GM21737 (cell line): ENCODE results near the gene TEX13D.
"Not testable (repeated sequence)": the region's sequence is repeated elsewhere in the genome, so short reads cannot be mapped to it uniquely, and the experiment has no call there.

ENCODE experiments used
- ATAC-seq: cut with Tn5 transposase; IDR thresholded peaks from one replicate; pipeline ENCODE4 v1.9.1; 2021; ENCODE audit warnings: mild to moderate bottlenecking, moderate library complexity; ENCODE audit not compliant: unreplicated experiment

TEX13D gene

DNA sequence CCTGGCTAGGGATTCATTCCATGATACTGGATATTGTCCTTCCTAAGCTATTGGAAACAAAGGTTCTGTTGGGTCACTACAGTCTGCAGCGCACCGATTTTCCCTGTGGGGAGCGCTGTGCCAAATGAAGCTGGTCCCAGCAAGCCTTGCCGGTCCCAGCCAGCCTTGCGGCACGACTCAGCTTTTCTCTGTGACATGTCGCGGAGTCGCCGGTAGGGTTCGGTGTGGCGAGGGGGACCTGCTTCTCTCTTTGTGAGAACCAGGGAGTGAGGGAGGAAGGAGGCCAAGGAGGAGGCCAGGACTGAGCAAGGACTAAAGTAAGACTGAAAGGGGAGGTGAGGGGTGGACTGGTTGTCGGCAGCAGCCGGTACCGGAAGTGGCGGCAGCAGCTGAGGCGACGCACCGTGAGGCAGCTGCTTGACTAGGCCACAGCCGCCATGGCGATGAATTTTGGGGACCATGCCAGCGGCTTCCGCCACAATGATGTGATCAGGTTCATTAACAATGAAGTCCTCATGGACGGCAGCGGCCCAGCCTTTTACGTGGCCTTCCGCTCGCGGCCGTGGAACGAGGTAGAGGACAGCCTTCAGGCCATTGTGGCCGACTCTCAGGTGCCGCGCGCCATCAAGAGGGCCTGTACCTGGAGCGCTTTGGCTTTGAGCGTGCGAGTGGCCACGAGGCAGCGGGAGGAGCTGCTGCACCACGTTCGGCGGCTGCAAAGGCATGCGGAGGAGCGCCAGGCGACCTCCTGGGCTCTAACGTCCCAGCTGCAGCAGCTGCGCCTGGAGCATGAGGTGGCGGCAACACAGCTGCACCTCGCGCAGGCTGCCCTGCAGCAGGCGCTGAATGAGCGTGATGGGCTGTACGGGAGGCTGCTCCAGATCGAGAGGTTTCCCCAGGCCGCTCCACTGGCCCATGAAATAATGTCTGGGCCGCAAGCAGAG is at the start of gene TEX13D:
TSS of gene TEX13D (plus strand) at position 180 of the 944 bp plus-strand sequence. CDS start at position 438, 258 bp downstream.
- no peak for ATAC-seq

- ATAC-seq, result no peak
Observed at GRCh38 chrX:124289443-124289842, 43.0 kb upstream of the TEX13D start.

DNA sequence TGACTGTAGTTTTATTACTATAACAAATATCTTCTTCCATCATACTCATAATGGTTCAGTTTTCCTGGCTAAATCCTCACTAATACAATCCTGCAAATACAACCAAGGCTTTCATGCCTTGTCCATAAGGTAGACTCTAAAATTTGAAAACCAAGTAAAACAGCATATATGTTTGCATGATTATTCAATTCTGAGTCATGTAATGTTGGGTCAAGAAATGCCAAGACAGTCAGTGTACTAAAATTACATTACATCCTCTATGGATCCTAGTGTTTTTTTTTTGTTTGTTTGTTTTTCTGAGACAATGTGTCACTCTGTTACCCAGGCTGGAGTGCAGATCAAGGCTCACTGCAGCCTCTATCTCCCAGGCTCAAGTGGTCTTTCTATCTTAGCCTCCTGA is 38.6 kb upstream of the TEX13D start:
- ATAC-seq, result no peak

GRCh38 chrX:124299323-124299722 is 33.1 kb upstream of the TEX13D start:
- ATAC-seq, result not testable (repeated sequence)

DNA sequence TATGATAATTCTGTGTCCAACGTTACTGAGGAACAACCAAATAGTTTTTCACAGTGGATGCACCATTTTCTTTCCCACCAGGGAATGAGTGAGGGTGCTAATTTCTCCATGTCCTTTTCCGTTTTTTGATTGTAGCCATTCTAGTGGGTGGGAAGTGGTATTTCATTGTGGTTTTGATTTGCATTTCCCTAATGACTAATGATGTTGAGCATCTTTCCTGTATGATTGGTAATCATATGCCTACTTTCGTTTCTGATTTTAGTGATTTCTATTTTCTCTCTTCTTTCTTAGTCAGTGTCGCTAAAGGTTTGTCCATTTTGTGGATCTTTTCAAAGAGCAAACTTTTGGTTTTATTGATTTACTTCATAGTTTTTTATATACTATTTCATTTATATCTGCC is 32.1 kb upstream of the TEX13D start:
- no peak for ATAC-seq

GRCh38 chrX:124307253-124307907 is 25.1 kb upstream of the TEX13D start:
- no peak for ATAC-seq

DNA sequence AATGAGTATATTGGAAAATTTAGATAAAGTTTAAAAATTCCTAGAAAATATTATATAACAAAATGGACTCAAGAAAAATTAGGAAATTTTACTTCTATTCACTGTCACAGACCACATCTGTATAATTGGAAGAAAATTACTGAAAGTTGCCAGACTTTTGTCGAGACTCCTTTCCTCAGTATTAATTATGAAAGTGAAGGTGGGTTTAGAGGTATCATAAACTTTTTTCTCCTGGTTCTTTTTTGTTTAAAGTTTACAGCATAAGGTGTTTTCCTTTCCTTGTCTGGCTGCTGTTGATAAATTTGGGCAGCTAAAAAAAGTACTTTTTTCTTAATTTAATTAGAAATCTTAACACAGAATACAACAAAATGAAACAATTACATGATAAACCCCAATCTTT is 6.7 kb upstream of the TEX13D start:
- ATAC-seq, result no peak

DNA sequence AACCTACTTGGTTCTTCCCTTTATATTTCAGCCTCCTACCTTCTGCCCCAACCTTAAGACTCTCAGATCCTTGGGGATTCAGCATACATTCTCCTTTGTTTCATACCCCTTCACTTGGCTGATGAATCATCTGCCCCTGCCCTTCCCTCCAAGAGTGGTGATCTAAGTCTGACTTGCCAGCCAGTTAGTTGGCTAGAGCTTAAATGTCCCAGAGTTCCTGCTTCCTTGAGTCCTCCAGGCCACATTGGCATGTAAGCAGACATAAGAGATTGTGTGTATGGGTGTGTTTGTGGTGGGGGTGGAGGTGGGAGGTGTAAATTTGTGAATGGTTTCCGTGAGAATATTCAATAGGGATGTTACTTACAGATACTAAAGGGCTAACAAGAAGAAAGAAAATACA is 3.7 kb upstream of the TEX13D start:
- ATAC-seq, result no peak

- peak; percentile 49 for ATAC-seq
Observed at GRCh38 chrX:124333862-124334261, 1.4 kb downstream of the TEX13D start.

DNA sequence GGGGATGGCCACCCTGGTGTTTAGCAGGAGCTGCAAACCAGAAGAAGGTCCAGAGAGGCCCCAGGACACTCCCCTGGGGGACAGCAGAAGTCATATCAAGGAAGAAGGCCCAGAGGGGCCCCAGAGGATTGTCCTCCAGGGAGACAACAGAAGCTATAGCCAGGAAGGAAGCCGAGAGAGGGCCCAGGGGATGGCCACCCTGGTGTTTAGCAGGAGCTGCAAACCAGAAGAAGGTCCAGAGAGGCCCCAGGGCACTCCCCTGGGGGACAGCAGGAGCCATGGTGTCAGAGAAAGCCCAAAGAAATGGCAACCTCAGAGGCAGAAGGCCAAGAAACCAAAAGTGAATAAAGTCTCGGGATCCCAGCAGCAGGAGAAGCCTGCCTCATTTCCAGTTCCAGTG is 2.1 kb downstream of the TEX13D start:
- ATAC-seq, result not testable (repeated sequence)

DNA sequence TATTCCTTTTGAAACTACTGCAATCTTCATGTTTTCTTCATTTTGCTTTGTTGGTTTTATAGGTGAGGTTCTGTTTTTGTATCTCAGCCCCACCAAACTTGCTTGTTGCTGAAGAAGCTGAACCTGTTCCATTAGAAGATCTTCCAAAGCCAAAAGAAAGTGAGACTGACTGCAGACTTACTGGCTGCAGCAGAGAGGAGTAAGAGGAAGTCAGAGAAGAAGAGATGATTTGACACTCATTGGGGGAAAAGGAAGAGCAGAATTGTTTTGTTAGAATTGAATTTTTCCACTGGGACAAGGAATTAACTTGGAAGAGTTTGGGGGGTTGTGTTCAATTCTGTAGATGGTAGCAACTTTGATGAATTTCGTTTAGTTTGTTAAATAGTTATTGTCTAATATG is 3.1 kb downstream of the TEX13D start:
- no peak for ATAC-seq

DNA sequence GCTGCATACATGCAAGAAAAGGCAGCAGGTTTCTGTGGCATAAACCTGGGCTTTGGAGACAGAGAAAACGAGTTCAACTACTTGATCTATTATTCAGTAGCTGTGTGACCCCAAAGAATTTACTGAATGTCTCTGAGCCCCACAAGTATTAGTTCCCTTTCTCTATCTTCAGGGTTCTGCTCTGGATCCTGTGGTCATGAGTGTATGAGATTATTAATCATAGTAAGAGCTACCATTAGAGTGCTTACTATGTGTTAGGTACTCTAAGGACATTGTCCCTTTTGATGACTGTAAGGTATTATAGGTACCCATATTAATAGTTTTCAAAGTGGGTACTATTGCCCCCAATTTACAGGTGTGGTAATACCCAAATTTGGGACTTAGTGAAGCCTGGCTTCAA is 5.5 kb downstream of the TEX13D start:
- ATAC-seq, result no peak

- no peak for ATAC-seq
Observed at GRCh38 chrX:124338733-124339514, 6.5 kb downstream of the TEX13D start.

- no peak for ATAC-seq
Observed at GRCh38 chrX:124341396-124342132, 9.1 kb downstream of the TEX13D start.

DNA sequence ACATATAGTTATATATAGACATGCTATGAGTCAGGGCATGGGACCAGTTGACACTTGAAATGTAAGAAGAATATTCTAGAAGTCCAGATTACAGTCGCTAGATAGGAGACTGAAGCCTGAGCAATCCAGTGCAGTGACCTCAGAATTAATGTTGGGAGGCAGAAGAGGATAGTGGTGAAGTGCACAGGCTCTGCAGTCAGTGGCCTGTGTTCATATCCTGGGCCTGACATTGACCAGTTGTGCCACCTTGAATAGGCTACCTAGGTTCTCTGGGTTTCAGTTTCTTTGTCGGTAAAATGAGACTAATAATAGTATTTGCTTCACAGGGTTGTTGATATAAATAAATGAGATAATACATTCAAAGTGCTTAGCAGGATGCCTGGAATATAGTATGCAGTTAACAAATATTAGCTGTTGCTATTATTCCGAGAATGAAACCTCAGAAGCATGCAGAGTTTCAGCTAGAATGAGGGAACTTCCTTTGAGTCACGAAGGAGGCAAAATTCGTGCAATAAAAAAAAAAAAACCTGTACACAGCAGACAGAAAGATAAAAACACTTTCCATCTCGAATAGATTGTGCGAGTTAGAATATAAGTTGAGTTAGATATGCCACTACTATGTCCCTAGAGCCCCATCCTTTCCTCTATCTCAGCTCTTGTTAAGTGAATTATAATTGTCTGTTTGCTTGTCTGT is 9.9 kb downstream of the TEX13D start:
- no peak for ATAC-seq

- ATAC-seq, result no peak
Observed at GRCh38 chrX:124343016-124343415, 10.6 kb downstream of the TEX13D start.

DNA sequence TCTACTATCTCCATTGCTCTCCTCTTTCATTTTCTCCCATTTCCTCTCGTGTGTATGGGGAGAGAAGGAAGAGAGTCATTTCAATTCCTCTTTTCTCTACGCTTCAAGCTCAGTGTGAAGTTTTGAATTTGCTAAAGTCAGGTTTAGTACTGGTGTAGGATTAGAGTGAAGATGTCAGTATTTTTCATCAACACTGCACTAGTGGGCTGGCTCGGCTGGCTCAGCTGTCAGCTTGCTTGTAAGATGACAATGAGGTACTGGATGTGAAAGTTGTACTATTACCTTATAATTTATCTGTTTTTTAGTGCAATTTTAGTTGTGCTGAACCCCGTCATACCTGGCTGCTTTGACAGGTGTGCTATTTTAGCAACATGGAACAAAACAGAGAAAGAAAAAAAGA is 11.8 kb downstream of the TEX13D start:
- no peak for ATAC-seq

DNA sequence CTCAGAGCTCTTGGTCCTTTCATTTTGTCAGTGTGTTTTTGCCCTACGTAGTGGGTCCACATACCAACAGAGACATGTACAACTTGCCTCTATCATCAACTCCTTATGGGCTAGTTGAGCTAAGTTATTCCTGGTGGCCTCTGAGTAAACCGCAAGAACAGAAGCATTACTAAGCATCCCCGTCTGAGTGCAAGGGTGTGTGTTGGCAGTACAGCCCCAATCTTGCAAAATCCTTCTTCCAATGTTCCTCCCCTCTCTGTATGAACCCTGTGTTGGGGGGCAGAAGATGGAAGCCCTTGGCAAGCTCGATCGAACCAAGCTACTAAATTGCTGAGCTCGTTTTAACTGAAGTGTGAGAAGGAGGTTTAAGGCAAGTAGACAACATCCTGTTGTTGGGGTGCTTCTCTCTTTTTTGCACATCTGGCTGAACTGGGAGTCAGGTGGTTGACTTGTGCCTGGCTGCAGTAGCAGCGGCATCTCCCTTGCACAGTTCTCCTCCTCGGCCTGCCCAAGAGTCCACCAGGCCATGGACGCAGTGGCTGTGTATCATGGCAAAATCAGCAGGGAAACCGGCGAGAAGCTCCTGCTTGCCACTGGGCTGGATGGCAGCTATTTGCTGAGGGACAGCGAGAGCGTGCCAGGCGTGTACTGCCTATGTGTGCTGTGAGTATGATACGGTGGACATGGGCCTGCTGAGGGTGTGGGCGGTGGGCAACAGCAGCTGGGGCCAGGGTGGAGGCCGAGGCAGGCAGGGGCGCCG is 13.8 kb downstream of the TEX13D start, which contains the start of gene SH2D1A:
TSS of gene SH2D1A (plus strand) at position 447 of the 760 bp plus-strand sequence. CDS start at position 527, 80 bp downstream.
- no peak for ATAC-seq

DNA sequence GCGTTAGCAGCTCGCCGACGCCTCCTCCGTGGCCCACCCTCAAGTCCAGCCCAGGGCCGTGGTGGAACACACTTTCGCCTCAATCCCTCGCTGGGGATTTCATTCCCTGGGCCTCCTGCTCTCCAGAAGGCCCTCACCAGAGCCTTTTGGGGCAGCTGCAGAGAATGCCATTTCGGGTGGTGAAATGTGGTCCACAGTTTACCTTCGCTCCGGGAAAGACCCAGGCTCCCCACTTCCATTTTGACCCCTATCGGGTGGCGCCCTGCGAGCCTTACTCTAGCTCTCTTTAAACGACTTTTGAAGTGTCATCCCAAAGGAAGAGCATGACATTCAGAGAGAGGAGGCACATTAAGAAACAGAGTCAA is 14.4 kb downstream of the TEX13D start:
- no peak for ATAC-seq
